Measurements from ENCODE around the gene SLC38A10.
"Not testable (repeated sequence)": the region's sequence is repeated elsewhere in the genome, so short reads cannot be mapped to it uniquely, and the experiment has no call there.

The SLC38A10 gene

DNA sequence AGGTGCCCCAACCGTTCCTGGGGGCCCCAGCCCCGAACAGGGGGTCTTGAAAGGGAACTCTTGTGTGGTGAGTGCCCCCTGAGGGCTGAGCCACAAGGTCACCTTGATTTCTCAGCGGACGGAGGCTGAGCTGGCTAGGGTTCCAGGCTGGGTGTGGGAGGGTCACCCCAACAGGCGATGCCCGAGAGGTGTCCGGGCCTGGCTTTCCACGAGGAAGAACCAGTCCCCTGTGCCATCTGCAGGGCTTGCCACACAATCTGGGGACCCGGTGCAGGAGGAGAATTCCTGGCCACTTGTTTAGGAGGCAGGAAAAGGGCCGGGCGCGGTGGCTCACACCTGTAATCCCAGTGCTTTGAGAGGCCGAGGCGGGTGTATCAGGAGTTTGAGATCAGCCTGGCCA lies 16.8 kb upstream of the SLC38A10 start:
- no peak for DNase-seq

DNA sequence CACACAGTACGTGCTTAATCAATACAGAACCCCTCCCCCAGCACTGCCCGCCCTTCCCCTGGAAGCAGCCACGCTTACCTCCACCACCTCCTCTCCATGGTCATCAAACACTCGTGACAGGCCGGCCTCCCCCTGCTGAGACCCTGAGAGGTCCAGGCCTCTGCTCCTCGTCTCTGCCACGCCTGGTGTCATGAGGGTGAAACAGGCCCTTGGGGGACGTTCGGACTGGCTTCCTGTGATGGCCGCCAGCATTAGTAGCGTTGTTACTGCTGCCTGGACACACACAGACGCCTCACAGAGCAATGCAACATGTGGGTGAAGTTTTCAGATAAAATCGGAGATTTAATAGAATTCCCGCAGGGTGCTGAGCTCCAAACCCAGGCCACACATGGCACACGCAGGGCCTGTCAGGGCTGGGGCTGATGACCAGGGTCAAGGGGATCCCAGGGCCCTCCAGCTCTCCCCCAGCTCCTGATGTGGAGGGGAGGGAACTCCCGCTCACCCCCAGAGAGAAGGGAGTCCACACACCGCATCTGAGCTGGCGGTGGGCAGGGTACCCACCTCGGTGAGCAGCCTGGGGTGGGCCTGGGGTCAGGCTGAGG lies 15.9 kb upstream of the SLC38A10 start:
- DNase-seq, result no peak

DNA sequence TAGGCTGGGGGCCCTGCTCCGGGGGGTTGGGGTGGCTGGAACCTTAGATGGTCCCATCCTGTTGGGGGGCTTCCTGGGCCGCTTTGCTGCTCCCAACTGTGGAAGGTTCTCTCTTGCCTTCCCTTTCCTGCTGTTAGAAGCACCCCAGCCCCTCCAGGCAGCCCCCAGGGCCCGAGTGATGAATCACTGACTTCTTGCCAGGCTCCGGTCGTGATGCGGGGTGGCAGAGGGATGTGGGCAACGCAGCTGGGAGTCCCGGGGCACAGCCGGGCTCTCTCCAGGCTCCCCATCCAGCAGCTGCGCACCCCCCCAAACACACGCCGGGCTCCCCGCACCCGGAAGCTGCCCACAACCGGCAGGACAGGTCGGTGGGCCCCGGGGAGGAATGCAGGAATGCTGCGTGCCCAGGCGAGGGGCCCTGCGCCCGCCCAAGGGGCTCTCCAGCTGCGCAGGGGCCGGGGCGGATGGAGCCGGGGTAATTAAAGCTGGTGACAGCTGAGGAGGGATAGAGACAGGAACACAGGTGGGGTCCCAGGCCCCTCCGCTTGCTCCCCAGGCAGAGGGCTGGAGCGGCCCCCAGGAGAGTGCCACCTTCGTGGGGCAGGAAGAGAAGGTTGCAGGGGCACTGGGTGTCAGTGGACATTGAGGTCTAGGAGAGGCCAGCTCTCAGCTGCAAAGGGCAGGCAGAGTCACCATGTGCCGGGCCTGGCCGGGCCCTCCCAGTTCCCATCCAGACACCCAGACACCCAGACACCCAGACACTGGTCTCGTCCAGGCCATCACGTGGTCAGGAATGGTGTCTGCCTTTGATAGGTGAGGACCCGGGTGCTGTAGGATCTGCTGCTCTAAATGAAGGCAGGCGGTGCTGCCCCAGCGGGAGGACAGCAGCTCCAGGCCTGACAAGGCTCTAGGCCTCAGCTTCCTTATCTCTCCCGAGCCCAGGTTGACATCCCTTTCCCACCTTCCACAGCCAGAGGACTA lies 15.0 kb upstream of the SLC38A10 start:
- no peak for DNase-seq

DNA sequence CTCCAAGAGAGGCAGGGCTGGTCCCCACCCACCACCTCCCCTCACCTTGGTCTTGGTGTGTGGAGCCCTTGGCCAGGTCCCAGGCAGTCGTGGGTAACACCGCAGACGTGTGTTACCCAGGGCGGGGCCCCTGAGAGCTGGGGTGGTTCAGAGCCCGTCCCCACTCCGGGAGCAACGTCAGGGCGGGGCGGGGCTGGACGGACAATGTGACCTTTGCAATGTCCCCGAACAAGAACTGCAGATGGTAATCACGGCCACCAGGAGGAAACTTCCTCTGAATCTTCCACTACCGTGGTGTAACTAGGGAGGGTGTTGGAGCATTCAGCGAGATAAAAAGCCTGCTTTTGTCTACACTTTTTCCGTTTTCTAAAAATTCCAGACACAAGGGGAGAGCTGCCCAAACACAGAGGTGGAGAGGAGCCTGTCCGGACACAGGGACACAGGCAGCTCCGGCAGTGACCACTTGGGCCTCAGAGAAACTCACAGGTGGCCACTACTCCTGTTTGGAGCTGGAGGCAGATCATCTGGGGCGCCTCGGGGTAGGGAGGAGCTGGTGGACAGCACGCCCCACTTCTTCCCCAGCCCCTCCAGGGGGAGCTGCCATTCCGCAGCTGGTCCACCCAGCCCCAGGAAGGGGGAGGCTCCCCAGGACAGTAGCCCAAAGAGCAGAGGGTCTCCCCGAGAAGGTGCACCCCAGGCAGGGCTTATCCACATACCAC lies 14.2 kb upstream of the SLC38A10 start:
- DNase-seq, result peak in 6 of 14 donors; percentile 11 to 64 (median 44)

DNA sequence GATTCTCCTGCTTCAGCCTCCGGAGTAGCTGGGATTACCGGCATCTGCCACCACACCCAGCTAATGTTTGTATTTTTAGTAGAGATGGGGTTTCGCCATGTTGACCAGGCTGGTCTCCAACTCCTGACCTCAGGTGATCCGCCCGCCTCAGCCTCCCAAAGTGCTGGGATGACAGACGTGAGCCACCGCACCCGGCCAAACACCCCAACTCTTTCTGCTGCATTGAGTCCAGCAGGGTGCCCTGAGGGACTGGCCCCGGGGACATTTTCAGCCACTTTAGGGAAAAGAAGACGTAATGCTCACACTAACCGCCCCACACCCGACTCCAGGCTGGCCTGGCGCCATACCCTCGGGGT lies 13.7 kb upstream of the SLC38A10 start:
- not testable (repeated sequence) for DNase-seq

DNA sequence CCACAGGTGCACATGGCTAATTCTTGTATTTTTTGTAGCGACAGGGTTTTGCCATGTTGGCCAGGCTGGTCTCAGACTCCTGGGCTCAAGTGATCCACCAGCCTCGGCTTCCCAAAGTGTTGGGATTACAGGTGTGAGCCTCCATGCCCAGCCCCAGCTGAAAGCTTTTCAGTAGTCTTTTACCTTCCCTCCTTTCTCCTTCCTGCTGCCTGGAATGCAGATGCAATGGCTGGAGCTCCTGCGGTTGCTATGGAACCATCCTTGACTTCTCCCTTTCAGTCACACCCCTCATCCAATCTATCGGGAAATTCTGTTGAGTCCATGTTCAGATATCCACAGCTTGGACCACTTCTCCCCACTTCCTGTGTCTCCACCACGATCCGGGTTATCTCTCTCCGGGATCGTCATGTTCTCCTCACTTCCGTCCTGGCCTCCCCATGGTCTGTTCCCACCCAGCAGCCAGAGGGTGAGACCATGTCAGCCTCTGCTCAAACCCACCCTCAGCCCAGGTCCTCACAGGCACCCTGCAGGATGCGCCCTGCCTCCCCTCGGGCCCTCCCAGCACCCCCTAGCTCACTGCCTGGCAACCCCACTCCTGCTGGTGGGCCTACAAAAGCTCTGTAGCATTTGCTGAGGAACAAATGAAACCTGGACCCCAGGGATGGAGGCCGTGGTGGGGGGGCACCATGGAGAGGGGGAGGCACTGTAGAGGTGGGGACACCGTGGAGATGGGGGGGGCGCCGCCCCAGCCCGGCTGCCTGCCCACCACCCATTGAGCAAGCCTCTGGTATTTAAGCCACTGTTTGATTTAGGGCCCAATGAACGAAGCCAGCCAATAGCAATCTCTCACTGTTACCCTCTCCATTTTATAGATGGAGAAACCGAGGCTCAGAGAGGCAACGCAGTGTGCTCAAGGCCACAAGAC lies 12.8 kb upstream of the SLC38A10 start:
- no peak for DNase-seq

DNA sequence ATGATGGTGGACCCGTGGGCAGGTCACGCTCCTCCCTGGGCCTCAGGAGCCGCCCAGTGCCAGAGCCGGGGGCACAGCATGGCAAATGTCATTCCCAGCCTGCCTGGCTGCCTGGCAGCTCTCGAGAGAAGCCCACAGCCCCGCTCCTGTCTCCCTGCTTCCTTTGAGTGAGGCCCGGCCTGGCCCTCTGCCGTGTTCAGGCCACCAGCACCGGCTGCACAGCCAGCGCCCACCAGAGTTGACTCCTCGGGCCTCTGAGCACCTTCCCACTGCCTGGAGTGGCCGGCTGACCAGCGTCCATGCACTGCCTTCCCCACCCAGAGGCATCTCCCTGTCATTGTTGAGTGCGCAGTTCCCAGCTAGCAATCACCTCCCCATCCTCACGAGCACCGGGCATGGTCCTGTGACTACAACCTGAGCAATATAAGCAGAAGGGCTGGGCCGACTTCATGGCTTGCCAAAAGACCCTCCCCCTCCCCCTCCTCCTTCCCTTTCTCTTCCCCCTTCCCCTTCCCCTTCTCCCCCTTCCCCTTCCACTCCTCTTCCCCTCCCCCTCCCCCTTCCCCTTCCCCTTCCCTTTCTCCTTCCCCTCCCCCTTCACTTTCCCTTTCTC lies 11.9 kb upstream of the SLC38A10 start:
- no peak for DNase-seq

DNA sequence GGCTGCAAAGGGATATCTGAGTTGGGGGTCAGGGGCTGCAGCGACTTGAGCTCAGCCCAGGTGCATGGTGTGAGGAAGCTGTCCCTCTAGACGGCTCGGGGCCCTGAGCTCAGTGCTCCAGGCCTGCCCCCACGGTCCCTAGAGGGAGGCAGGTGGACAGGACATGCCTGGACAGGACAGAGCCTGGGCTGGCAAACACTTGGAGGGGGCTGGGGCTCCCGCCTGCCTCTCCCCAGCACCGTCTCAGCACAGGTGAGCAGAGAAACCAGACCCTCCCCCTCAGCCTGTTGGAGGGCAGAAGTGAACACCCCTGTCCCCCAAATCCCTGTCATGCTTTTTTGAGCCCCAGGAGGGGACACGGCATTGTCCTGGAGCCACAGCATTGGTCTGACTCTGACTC lies 11.4 kb upstream of the SLC38A10 start:
- no peak for DNase-seq

DNA sequence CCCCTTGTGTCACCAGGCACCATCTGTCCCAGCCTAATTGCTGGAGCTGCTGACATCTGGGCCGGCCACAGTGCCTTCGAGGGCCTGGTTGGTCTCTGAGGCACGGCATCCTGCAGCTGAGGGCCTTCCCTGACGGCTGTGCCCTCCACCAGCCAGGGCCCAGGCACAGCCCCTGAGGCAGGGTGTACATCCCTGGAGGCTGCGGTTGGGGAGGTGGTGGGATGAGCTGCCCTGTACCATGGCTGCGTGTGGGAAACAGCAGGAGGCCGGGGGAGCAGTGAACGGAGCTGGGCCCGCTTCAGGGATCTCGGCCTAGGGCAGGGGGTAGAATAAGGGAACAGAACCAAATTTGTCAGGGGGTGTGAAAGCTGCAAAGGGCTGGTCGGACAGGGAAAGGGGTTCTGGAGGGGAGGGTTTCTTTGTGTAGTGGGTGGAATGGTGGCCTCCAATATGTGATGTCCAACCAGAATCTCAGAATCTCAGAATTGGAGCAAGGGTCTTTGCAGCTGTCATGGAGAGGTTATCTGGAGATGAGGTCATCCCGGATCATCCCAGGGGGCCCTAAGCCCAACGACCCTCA lies 10.0 kb upstream of the SLC38A10 start:
- no peak for DNase-seq

DNA sequence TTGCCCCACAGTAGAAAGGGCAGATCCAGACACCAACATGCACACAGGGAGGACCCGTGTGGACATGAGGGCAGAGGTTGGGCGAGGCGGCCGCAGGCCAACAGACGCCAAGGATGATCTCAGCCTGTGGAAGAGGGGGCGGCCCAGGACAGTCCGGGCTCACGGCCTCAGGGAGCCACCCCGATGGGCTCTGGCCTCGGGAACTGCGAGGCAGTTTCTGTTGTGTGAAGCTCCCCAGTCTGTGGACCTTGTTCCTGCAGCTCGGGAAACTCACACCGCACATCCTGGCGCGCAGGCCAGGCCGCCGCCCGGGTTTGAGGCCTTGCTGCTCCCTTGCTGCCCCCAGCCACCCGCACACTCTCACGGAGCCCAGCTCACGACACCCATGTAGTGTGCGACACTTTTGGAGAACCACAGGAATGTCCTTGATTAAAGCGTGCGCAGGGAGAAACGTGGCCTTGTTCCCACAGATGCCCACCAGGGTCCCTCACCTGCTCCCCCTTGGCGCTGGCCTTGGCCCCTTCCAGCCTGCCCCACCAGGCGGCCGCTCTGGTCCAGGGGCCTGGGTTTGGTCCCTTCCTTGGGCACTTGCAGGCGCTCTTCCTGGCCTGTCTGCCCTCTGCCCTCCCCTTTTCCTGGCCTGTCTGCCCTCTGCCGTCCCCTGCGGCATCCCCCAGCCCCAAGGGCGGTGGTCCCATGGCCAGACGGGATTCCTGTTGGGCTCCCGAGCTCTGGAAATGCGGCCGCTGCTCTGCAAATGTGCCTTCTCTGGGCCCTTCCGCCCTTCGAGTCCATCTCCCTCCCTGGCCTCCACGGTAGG lies 9.3 kb upstream of the SLC38A10 start:
- DNase-seq, result no peak

DNA sequence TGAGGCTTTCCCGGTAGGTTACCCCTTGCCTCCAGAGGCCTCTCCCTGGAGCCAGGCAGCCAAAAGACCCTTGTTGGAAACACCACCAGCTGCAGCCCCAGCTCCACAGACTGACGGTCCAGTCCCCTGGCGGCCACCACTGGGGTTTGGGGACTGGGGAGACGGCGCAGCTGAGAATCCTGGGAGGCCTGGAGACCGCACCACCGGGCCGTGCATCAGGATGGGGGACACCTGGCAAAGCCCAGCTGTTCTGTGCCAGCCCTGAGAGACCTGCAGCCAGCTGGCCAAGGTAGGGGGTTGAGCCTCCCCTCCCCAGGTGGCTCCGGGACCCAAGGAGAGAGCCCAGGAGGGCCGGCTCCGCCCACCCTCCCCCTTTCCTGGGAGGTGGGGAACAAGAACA lies 8.3 kb upstream of the SLC38A10 start:
- DNase-seq, result no peak

DNA sequence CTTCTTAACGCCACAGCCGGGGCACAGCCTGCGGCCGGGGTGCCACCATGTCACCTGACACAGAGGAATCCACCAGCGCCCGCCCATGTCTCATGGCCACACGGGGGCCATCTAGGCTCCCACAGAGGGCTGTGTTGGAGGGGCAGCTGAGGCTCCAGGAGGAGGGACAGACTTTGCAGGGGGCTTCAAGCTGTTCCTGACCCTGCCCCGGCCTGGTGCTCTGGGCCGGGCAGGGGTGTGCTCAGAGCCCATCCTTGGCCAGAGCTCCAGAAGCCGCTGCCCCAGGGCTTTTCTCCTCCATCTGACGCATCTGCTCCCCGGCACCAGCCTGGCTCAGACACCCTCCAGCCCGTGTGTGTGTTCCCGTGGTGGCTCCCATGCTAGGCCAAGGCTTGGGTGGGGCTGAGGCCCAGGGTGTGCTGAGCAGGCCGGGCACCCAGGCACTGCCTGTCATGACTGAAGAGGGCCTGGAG lies 7.8 kb upstream of the SLC38A10 start:
- no peak for DNase-seq

DNA sequence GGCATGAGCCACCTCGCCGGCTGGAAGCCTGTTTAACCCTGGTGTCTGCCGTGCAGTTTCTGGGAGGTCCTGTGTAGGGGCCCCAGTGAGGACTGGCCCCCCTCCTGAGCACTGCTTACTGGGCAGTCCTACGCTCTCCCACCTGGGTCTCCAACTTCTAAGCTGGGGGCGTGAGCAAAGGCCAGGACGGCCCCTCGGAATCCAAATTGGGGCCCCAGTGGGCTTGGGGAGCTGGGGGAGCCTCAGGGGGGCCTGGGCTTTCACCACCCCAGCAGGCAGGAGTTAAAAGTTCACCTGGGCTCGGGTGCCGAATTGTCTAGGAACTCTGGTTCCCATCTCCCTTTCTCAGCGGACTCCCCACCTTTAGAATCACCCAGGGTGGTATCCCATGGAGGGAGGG lies 7.2 kb upstream of the SLC38A10 start:
- no peak for DNase-seq

DNA sequence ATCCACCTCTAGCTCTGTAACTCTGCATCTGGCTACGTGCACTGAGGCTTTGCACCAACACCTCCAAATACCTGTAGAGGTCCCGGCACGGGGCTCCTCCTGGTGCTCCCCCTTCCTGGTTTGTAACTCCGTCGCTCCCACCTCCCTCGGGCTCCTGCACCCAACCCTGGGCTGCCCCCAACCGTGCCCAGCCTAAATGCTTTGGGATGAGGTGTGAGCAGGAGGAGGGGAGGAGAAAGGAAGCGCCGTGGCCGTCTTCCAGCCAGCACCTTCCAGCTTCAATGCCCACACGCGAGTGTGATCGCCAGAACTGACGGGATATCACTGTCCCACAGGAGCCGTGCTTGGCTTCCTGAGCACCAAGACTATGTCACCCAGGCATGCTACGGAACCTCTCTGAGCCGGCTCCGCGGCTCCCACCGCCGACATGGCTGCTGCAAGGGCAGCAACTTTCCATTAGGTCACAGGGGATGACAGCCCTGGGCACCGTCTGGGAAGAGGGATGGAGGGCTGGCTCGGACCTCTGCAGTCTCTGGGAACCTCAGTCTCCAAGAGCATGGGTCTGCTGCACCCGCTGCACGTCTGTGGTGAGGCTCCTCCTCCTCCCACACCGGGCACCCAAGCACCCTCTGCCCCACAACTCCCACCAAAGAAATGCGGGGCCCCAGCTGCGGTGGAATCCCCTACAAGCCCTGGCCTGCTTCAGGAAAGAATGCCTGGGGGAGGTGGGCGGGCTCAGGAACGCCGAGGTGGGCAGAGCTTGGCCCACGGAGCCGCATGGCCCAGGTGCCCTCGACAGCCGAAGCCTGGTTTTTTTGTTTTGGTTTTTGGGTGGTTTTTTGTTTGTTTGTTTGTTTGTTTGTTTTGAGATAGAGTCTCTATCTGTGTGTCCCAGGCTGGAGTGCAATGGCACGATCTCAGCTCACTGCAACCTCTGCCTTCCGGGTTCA lies 6.4 kb upstream of the SLC38A10 start:
- no peak for DNase-seq

DNA sequence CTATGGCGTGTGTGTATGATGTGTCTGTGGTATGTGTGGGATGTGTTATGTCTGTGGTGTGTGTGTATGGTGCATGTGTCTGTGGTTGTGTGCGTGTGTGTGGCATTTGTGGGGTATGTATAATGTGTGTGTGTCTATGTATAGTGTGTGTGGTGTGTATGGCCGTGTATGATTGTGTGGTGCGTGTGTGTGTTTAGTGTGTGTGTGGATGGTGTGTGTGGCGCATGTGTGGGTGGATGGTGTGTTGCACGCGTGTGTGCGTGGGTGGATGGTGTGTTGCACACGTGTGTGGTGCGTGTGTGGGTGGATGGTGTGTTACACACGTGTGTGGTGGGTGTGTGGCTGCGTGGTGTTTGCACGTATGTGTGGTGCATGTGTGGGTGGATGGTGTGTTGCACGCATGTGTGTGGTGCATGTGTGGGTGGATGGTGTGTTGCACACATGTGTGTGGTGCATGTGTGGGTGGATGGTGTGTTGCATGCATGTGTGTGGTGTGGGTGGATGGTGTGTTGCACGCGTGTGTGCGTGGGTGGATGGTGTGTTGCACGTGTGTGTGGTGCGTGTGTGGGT lies 5.6 kb upstream of the SLC38A10 start:
- DNase-seq, result no peak

DNA sequence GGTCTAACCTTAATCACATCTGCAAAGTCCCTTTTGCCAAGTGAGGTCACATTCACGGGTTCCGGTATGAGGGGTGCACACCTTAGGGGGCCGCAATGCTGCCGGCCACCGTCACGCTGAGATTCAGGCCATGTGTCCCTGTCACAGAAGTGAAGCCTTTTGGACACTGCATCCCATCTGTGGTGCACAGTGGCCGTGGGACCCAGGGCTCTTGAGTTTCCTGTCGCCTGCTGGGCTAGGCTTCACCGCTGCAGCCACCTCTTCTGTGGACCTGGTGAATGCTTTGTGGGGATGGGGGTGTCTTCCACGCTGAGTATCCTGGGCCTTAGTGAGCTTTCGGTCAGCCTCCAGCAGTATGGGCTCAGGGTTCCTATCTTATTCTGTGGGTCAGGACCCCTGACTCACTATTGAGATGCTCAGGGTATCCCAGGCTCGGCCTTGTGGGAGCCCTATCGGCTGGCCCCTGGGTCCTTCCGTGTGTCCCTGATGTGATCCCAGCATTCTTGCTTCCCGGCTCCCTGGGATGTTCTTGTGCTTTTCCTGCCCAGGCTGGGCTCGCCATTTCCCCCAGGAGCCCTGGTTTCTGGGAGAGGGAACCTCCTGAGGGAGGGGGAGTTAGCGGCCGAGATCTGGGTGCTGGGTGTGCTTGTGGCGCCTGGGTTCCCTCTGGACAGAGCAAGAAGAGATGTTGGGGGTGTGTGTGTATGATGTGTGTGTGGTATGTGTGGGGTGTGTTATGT lies 4.9 kb upstream of the SLC38A10 start:
- DNase-seq, result no peak

DNA sequence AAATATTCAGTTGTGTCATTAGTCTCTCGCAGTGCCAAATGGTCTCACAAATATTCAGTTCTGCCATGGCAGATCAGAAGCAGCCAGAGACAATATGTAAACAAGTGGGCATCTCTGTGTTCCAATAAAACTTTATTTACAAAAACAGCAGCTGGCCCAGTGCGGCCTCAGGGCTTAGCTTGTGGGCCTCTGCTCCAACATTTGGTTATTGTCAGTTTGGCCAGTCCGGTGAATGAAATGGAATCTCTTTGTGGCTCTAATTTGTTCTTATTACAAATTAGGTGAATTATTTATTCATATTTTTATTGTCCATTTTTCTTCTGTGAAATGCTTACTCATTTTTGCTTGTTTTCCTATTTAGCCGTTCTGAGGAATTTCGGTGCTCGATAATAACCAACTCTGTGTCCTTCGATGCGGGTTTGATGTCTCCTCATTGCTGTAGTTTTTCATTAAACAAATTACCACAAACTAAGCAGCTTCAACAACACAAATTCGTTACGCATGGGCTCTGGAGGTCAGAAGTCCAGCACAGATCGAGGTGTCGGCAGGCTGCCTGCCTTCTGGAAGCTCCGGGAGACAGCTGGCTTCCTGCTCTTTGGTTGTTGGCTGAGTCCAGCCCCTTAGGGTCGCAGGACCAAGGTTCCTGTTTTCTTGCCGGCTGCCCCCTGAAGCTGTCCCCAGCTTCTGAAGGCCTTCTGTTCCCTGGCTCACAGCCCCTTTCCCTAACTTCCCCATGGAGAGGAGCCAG lies 4.1 kb upstream of the SLC38A10 start:
- DNase-seq, result no peak
